GM12878 (cell line): ENCODE results near the gene PPM1G. TPM values are rescaled to one million over a fixed set of nuclear protein-coding genes. Genes with fewer than 3 reads are reported as not detected.

Experiments used
- ATAC-seq: fragments of 200-7000 bp; cut with Tn5 transposase; 3 replicates; pipeline ENCODE4 v1.9.1; 2020; ENCODE audit warnings: mild to moderate bottlenecking, moderate library complexity
- BruUV-seq: library from RNA; stranded (reverse); fragments of 400-500 nt; replicated peaks from 2 replicates; lab custom pipeline; 2021; lab: Mats Ljungman, UMichigan
- CTCF ChIA-PET: fragments of 300-600 bp; sonication (Branson Sonifier 250); formaldehyde crosslinking; extraction: SDS; loops from one replicate; lab custom pipeline; 2021; ENCODE audit warnings: inconsistent platforms; lab: Yijun Ruan, JAX
- POLR2A ChIA-PET: fragments of 350-600 bp; formaldehyde crosslinking; extraction: SDS; loops from one replicate; lab custom pipeline; 2021; ENCODE audit warnings: inconsistent platforms; lab: Charles Lee
- RAD21 ChIA-PET: fragments of 300-600 bp; sonication (Branson Sonifier 250); formaldehyde crosslinking; loops from one replicate; lab custom pipeline; 2023; ENCODE audit warnings: antibody characterized with exemption; ENCODE audit not compliant: unreplicated experiment; lab: Charles Lee
- SMC1A ChIA-PET: fragments of 300-600 bp; sonication (Branson Sonifier 250); formaldehyde crosslinking; loops from one replicate; lab custom pipeline; 2023; ENCODE audit not compliant: unreplicated experiment, uncharacterized antibody; lab: Charles Lee
- DNase-seq: peaks from one replicate; pipeline ENCODE4 v3.0.0-alpha.2; 2011; ENCODE audit warnings: low read depth, low spot score
- FAIRE-seq: peaks from 3 replicates; lab custom pipeline; 2011; peaks lifted over from hg19 to GRCh38; lab: Jason Lieb, UNC
- H2AFZ ChIP-seq: 2 replicates; pipeline ENCODE4 v1.6.0; 2011; ENCODE audit warnings: low read depth, low read length, control low read depth; ENCODE audit not compliant: control insufficient read depth
- H3K27ac ChIP-seq: 2 replicates; pipeline ENCODE4 v1.5.1; 2011; ENCODE audit warnings: control low read depth; ENCODE audit not compliant: control insufficient read depth, insufficient read depth
- H3K27me3 ChIP-seq, 2 experiments: replicated peaks in 1 of 2; 2 replicates each; pipeline versions ENCODE4 v1.6.0 to v1.6.1; 2011; ENCODE audit warnings: low read length in 1 of 2; ENCODE audit not compliant: control insufficient read depth in 2 of 2, insufficient read depth in 2 of 2
- H3K36me3 ChIP-seq, 2 experiments: 2 replicates each; pipeline ENCODE4 v1.5.1; 2011; ENCODE audit warnings: low read length in 1 of 2; ENCODE audit not compliant: control insufficient read depth in 2 of 2, insufficient read depth in 2 of 2
- H3K4me1 ChIP-seq: 2 replicates; pipeline ENCODE4 v1.6.1; 2011; ENCODE audit warnings: mild to moderate bottlenecking, low read length, moderate library complexity, mixed read lengths; ENCODE audit not compliant: control insufficient read depth, insufficient read depth
- H3K4me2 ChIP-seq: 2 replicates; pipeline ENCODE4 v1.6.0; 2011; ENCODE audit warnings: control low read depth; ENCODE audit not compliant: control insufficient read depth, insufficient read depth
- H3K4me3 ChIP-seq: fragments of 200-600 bp; sonication (generic); 2 replicates; pipeline ENCODE4 v1.5.1; 2016
- H3K79me2 ChIP-seq: 2 replicates; pipeline ENCODE4 v1.6.0; 2011; ENCODE audit warnings: low read length; ENCODE audit not compliant: control insufficient read depth, insufficient read depth
- H3K9ac ChIP-seq: 2 replicates; pipeline ENCODE4 v1.8.0; 2011; ENCODE audit warnings: low read length, control low read depth, mixed read lengths; ENCODE audit not compliant: control insufficient read depth, insufficient read depth
- H3K9me3 ChIP-seq: replicated peaks from 3 replicates; pipeline ENCODE4 v1.5.1; 2011; ENCODE audit warnings: mild to moderate bottlenecking, low read length; ENCODE audit not compliant: control insufficient read depth, insufficient read depth
- H4K20me1 ChIP-seq: 2 replicates; pipeline ENCODE4 v1.6.0; 2011; ENCODE audit not compliant: control insufficient read depth, insufficient read depth
- ATF7 ChIP-seq: fragments of 450-650 bp; IDR thresholded peaks from 2 replicates; pipeline ENCODE4 v1.6.1; 2016; ENCODE audit warnings: low read depth, mild to moderate bottlenecking
- BHLHE40 ChIP-seq, 2 experiments: fragments of 450-650 bp in 1 of 2; IDR thresholded peaks; 2 replicates each; pipeline ENCODE4 v1.6.1; 2011 to 2017; ENCODE audit warnings: low read depth in 2 of 2, borderline replicate concordance in 1 of 2, improper control_type of control experiment in 1 of 2, low read length in 1 of 2, mild to moderate bottlenecking in 1 of 2
- IKZF1 ChIP-seq: fragments of 450-650 bp; conservative IDR thresholded peaks from 2 replicates; pipeline ENCODE4 v1.6.1; 2017; ENCODE audit warnings: antibody characterized with exemption, mild to moderate bottlenecking
- KDM1A ChIP-seq: fragments of 200-600 bp; sonication (generic); IDR thresholded peaks from 2 replicates; pipeline ENCODE4 v1.6.1; 2016; ENCODE audit warnings: borderline replicate concordance
- NBN ChIP-seq: fragments of 450-650 bp; IDR thresholded peaks from 2 replicates; pipeline ENCODE4 v1.6.1; 2016
- NFYB ChIP-seq: IDR thresholded peaks from 2 replicates; pipeline ENCODE4 v1.6.1; 2011; ENCODE audit warnings: low read depth, mild to moderate bottlenecking, low read length, improper control_type of control experiment, moderate library complexity; ENCODE audit not compliant: insufficient read depth
- SMARCA5 ChIP-seq: fragments of 450-650 bp; IDR thresholded peaks from 2 replicates; pipeline ENCODE4 v1.6.1; 2017; ENCODE audit warnings: mild to moderate bottlenecking
- SP1 ChIP-seq: IDR thresholded peaks from one replicate; pipeline ENCODE4 v1.6.1; 2011; ENCODE audit warnings: low read depth, low read length
- SRF ChIP-seq, 2 experiments: IDR thresholded peaks; 2 replicates each; pipeline ENCODE4 v1.6.1; 2011; ENCODE audit warnings: low read depth in 2 of 2, low read length in 2 of 2, mild to moderate bottlenecking in 1 of 2, moderate library complexity in 1 of 2
- ZNF217 ChIP-seq: fragments of 450-650 bp; IDR thresholded peaks from 2 replicates; pipeline ENCODE4 v1.6.1; 2017; ENCODE audit warnings: antibody characterized with exemption, mild to moderate bottlenecking
- WGBS: methylation state at CpG from one replicate; pipeline ENCODE4 v1.1.6; 2016; ENCODE audit warnings: low lambda C conversion rate; ENCODE audit not compliant: insufficient replicate concordance, insufficient coverage; ENCODE audit errors: missing lambda C conversion rate; 5-methylcytosine and 5-hydroxymethylcytosine counted together
- in situ Hi-C: fragments of 300-500 bp; cut with MboI; formaldehyde crosslinking; loops from 9 replicates; pipeline ENCODE4 v1.14.3; 2018; ENCODE audit warnings: mixed read lengths
- intact Hi-C: fragments of 100-400 bp; cut with micrococcal nuclease; formaldehyde crosslinking; loops from one replicate; pipeline ENCODE4 v1.14.2; 2022; ENCODE audit not compliant: unreplicated experiment
- polyA plus RNA-seq, 11 experiments: library from polyadenylated mRNA; depleted of rRNA in 4 of 11; unstranded in 6 of 11; stranded (reverse) in 5 of 11; fragments of >200 nt; fragmentation: Nextera tagmentation in 4 of 11; fragmentation: Illumina TruSeq in 1 of 11; extraction: Ambion mirVana in 4 of 11; extraction: Trizol in 1 of 11; gene quantifications; 1 replicate in 1 of 11; 2 replicates in 10 of 11; pipeline versions ENCODE4 v1.2.1 to v1.2.3, GENCODE V29; 2011 to 2016; ENCODE audit warnings: inconsistent platforms in 2 of 11, missing spikeins in 2 of 11, low read depth in 1 of 11
- total RNA-seq, 4 experiments: library from RNA; depleted of rRNA in 3 of 4; stranded (reverse); fragments of >200 nt in 3 of 4; fragmentation: Illumina TruSeq in 1 of 4; extraction: Trizol in 1 of 4; gene quantifications; 2 replicates each; pipeline versions ENCODE4 v1.2.1 to v1.2.3, GENCODE V29; 2013 to 2021

Gene PPM1G
- total and polyA plus RNA-seq, 10 of the 15 experiments (the other 5 are each of a cell fraction or from before 2014, with no cell fraction given) = 68.8 to 171 (median 121) TPM

- DNase-seq (no peak), FAIRE-seq (no peak), ATAC-seq (no peak)
- BruUV-seq = no TSS peak
- 83% methylated on average over 5 of the region's 5 CpGs for WGBS
- Histone ChIP-seq H3K4me2 (no peak overlapping the region), H3K4me1 (no peaks in the 10 kb centered on the region), H3K4me3 (no peak overlapping the region), H3K27ac (no peak overlapping the region), H4K20me1 (no peaks in the 10 kb centered on the region), H3K36me3 (peaks cover 0 to 3% of the 10 kb centered on the region in 2 experiments; a peak in 1 of 4 replicates), H2AFZ (no peak overlapping the region), H3K79me2 (peaks cover 84% of the 10 kb centered on the region), H3K27me3 (no peaks in the 10 kb centered on the region), H3K9me3 (no peaks in the 10 kb centered on the region; the same call in 2 of the 3 replicates), H3K9ac (no peak overlapping the region)
- intact Hi-C loops = no loop called here
- ChIA-PET CTCF (interaction anchor here (1.2 to 1.8 kb wide), 2 partner anchors 23 to 32 kb away, joined by 4 to 6 read pairs; no protein-coding TSS in a partner anchor), SMC1A (interaction anchor here (1.4 kb wide), 1 partner anchor 11 kb away, joined by 4 read pairs; the partner anchor contains the start of gene PPM1G), RAD21 (no interaction called here), POLR2A (no interaction called here)
- no peak for TF ChIP-seq NBN
- no peak for TF ChIP-seq NFYB
- TF ChIP-seq SRF (IDR thresholded peaks at IDR 0.05; ENCODE audit: low read depth in 2 of 2, low read length in 2 of 2) = no peak
- TF ChIP-seq SP1 = no peak
- no peak for TF ChIP-seq SMARCA5
- TF ChIP-seq ZNF217 = no peak
- no peak for TF ChIP-seq KDM1A
- no peak for TF ChIP-seq BHLHE40 (IDR thresholded peaks at IDR 0.05; ENCODE audit: borderline replicate concordance in 1 of 2, low read depth in 2 of 2, low read length in 1 of 2)
- no peak for TF ChIP-seq ATF7
- TF ChIP-seq IKZF1 = no peak
- in situ Hi-C loops = no loop called here
Measured at GRCh38 chr2:27398962-27399361, 10.4 kb downstream of the PPM1G start.
